CD4-positive, alpha-beta T cell (primary cell): ENCODE data around the gene GPR17. TPM values are rescaled to one million over a fixed set of nuclear protein-coding genes. Genes with fewer than 3 reads are reported as not detected.
A peak's percentile ranks its signal among the peaks of the same experiment; 100 is the strongest.

ENCODE experiments used
- ATAC-seq: fragments of 200-7000 bp; cut with Tn5 transposase; one replicate; pipeline ENCODE4 v1.10.0; 2022; ENCODE audit warnings: mild to moderate bottlenecking; ENCODE audit not compliant: poor library complexity
- CTCF ChIA-PET: fragments of 350-600 bp; sonication (Branson Sonifier 250); formaldehyde crosslinking; loops from one replicate; lab custom pipeline; 2021; ENCODE audit warnings: antibody characterized with exemption, inconsistent platforms; lab: Charles Lee
- POLR2A ChIA-PET: fragments of 350-600 bp; sonication (Branson Sonifier 250); formaldehyde crosslinking; loops from one replicate; lab custom pipeline; 2021; ENCODE audit warnings: antibody characterized with exemption, inconsistent platforms; lab: Charles Lee
- DNase-seq, 14 experiments: peaks; one replicate each; pipeline ENCODE4 v3.0.0-alpha.2; 2013 to 2020; ENCODE audit warnings: mixed read lengths in 2 of 14
- H3K27ac ChIP-seq, 2 donors: one replicate each; pipeline versions ENCODE4 v1.5.1 to v1.7.0; 2013; ENCODE audit warnings: low read length in 2 of 2, low read depth in 1 of 2, mild to moderate bottlenecking in 1 of 2
- H3K27me3 ChIP-seq, 2 experiments: 1 replicate in 1 of 2; 2 replicates in 1 of 2; pipeline versions ENCODE4 v1.6.1 to v1.7.0; 2013; ENCODE audit warnings: low read length in 2 of 2, control low read depth in 1 of 2, mild to moderate bottlenecking in 1 of 2, moderate library complexity in 1 of 2; ENCODE audit not compliant: insufficient read depth in 2 of 2, control insufficient read depth in 1 of 2
- H3K36me3 ChIP-seq: one replicate; pipeline ENCODE4 v1.6.1; 2013; ENCODE audit warnings: low read length, control low read depth; ENCODE audit not compliant: insufficient read depth
- H3K4me1 ChIP-seq: one replicate; pipeline ENCODE4 v1.6.1; 2013; ENCODE audit warnings: low read length, control low read depth; ENCODE audit not compliant: insufficient read depth
- H3K4me3 ChIP-seq: one replicate; pipeline ENCODE4 v1.5.1; 2013; ENCODE audit warnings: mild to moderate bottlenecking, low read length, moderate library complexity
- H3K9me3 ChIP-seq, 2 experiments: 1 replicate in 1 of 2; 2 replicates in 1 of 2; pipeline versions ENCODE4 v1.6.1 to v1.7.0; 2013; ENCODE audit warnings: low read length in 2 of 2, mild to moderate bottlenecking in 2 of 2, control low read depth in 1 of 2, moderate library complexity in 1 of 2; ENCODE audit not compliant: control insufficient read depth in 1 of 2, insufficient read depth in 1 of 2
- H3K27ac Mint-ChIP-seq: one replicate; pipeline ENCODE4 v1.8.0; 2020; ENCODE audit warnings: mixed read lengths
- H3K27me3 Mint-ChIP-seq: one replicate; pipeline ENCODE4 v1.8.0; 2021; ENCODE audit warnings: mixed read lengths
- H3K36me3 Mint-ChIP-seq: one replicate; pipeline ENCODE4 v1.8.0; 2021; ENCODE audit warnings: low read depth, mixed read lengths
- H3K4me1 Mint-ChIP-seq: one replicate; pipeline ENCODE4 v1.8.0; 2021; ENCODE audit warnings: low read depth, mixed read lengths
- H3K4me3 Mint-ChIP-seq: one replicate; pipeline ENCODE4 v1.8.0; 2020; ENCODE audit warnings: mild to moderate bottlenecking, mixed read lengths
- H3K9me3 Mint-ChIP-seq: one replicate; pipeline ENCODE4 v1.8.0; 2020; ENCODE audit warnings: mixed read lengths
- intact Hi-C, 2 experiments: fragments of 100-400 bp; cut with DNase I in 1 of 2; cut with micrococcal nuclease in 1 of 2; formaldehyde crosslinking; loops; one replicate each; pipeline versions ENCODE4 v1.15.1 to v1.9.0; 2023 to 2025; cut with DNase I, micrococcal nuclease
- total RNA-seq, 174 experiments: library from RNA in 2 of 174; stranded (reverse) in 2 of 174; gene quantifications; one replicate each; pipeline ENCODE4 v1.2.3 and lab custom pipeline; 2021 to 2026
- TF ChIP-seq, protein P1 (sequence below): fragments of 200-600 bp; IDR thresholded peaks from one replicate; pipeline ENCODE4 v1.8.0; 2022; ENCODE audit warnings: antibody characterized with exemption, mild to moderate bottlenecking

GPR17 gene
- total RNA-seq, 2 experiments from 2014 or later = not detected

DNA sequence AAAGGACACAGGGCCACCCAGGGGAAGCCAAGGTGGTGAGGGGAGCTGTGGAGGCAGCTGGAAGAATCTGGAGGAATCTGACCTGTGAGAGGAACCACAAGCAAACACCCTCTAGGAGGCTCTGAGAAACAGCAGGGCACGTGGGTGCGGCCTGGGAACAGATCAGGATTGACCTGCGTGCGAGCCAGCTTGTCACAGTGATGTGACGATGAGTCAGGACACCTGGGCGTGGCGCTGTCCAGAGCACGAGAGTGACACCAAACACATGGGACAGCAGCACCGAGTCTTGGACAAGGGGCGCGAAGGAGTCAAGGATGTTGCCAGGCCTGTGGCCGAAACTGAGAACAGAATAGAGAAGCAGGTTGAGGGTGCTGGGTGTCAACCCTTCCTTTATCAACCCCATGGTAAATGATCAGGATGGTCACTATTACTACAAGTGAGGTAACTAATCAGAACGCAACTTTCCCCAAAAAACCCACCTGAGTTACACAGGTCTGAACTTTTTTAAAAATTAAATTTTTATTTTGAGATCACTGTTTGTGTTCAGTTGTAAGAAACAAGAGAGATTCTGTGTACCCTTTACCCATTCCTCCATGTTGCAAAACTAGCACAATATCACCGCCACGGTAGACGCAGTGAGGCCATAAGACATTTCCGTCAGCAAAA is 54.7 kb downstream of the GPR17 start:
- peak overlapping the region; percentile 83 for H3K4me3 ChIP-seq
- no peaks in the 10 kb centered on the region for H3K27me3 Mint-ChIP-seq
- DNase-seq = peak in 5 of 14 experiments; percentile 6 to 83 (median 43)
- peak overlapping the region; percentile 99 for H3K27ac Mint-ChIP-seq
- peaks cover 34% of the 10 kb centered on the region for H3K4me1 ChIP-seq
- CTCF ChIA-PET = no interaction called here
- intact Hi-C loops = loop anchor here (2.0 to 5.0 kb wide), 8 partner anchors 58 to 392 kb away; partner anchors contain the start of genes IWS1 (in 2 of the 2), WDR33 (in 2 of the 2), POLR2D (in 1 of the 2) and SAP130 (in 1 of the 2)
- peaks cover 31% of the 10 kb centered on the region for H3K36me3 Mint-ChIP-seq
- POLR2A ChIA-PET = interaction anchor here (0.7 to 2.5 kb wide), 22 partner anchors 10 to 407 kb away, joined by 3 to 31 read pairs (median 7); partner anchors contain the start of genes ERCC3, IWS1, LIMS2 and POLR2D
- peak overlapping the region; percentile 97 for H3K4me3 Mint-ChIP-seq
- peaks cover 6% of the 10 kb centered on the region for H3K36me3 ChIP-seq
- no peaks in the 10 kb centered on the region for H3K27me3 ChIP-seq
- H3K4me1 Mint-ChIP-seq = peaks cover 50% of the 10 kb centered on the region
- H3K9me3 Mint-ChIP-seq = no peaks in the 10 kb centered on the region
- TF ChIP-seq, protein P1, sequence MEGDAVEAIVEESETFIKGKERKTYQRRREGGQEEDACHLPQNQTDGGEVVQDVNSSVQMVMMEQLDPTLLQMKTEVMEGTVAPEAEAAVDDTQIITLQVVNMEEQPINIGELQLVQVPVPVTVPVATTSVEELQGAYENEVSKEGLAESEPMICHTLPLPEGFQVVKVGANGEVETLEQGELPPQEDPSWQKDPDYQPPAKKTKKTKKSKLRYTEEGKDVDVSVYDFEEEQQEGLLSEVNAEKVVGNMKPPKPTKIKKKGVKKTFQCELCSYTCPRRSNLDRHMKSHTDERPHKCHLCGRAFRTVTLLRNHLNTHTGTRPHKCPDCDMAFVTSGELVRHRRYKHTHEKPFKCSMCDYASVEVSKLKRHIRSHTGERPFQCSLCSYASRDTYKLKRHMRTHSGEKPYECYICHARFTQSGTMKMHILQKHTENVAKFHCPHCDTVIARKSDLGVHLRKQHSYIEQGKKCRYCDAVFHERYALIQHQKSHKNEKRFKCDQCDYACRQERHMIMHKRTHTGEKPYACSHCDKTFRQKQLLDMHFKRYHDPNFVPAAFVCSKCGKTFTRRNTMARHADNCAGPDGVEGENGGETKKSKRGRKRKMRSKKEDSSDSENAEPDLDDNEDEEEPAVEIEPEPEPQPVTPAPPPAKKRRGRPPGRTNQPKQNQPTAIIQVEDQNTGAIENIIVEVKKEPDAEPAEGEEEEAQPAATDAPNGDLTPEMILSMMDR = no peak
- H3K27ac ChIP-seq = peak overlapping the region; percentile 82 to 94
- no peaks in the 10 kb centered on the region for H3K9me3 ChIP-seq
- ATAC-seq = peak; percentile 0

DNA sequence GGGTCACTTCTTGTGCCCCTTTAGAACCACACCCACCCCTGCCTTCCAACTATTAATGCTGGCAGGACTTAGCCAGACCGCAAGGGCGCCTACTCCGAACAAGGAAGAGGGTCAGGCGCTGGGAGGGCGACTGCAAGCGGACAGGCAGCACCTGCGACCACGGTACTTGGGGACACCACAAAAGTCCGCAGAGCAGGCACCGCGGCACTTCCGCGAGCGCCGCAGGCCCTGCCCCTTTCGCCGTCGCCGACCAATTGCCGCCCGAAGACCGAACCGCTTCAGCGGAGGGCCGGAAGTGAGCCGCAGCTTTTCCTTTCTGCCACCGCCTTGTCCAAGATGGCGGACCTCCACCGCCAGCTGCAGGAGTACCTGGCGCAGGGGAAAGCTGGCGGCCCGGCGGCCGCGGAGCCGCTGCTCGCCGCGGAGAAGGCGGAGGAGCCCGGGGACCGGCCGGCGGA is 55.3 kb downstream of the GPR17 start, which contains the start of gene SFT2D3:
Gene SFT2D3 (plus strand): TSS at position 305 of the 458 bp plus-strand sequence. CDS start 32 bp downstream, at position 337.
- H3K27ac ChIP-seq = peak within 1 kb of the TSS; percentile 82 to 94
- TF ChIP-seq, protein P1 = no peak
- Mint-ChIP-seq H3K4me1 (peaks cover 50% of the 10 kb centered on the region), H3K27ac (peak within 1 kb of the TSS; percentile 99), H3K36me3 (peaks cover 33% of the 10 kb centered on the region), H3K4me3 (peak within 1 kb of the TSS; percentile 97), H3K9me3 (no peaks in the 10 kb centered on the region), H3K27me3 (no peaks in the 10 kb centered on the region)
- peaks cover 12% of the 10 kb centered on the region for H3K36me3 ChIP-seq
- no peaks in the 10 kb centered on the region for H3K27me3 ChIP-seq
- POLR2A ChIA-PET = interaction anchor here (0.7 to 2.5 kb wide), 27 partner anchors 9 to 620 kb away, joined by 3 to 31 read pairs (median 5); partner anchors contain the start of genes ERCC3, IWS1, LIMS2 and POLR2D
- intact Hi-C loops = loop anchor here (2.0 to 5.0 kb wide), 8 partner anchors 59 to 391 kb away; partner anchors contain the start of genes IWS1 (in 2 of the 2), WDR33 (in 2 of the 2), POLR2D (in 1 of the 2) and SAP130 (in 1 of the 2)
- peak within 1 kb of the TSS; percentile 83 for H3K4me3 ChIP-seq
- no peaks in the 10 kb centered on the region for H3K9me3 ChIP-seq
- peaks cover 36% of the 10 kb centered on the region for H3K4me1 ChIP-seq
- CTCF ChIA-PET = interaction anchor here (1.0 kb wide), 1 partner anchor 390 kb away, joined by 3 read pairs; the partner anchor contains the start of gene UGGT1
- peak; percentile 82 to 96 (median 88) for DNase-seq
- peak; percentile 73 for ATAC-seq

DNA sequence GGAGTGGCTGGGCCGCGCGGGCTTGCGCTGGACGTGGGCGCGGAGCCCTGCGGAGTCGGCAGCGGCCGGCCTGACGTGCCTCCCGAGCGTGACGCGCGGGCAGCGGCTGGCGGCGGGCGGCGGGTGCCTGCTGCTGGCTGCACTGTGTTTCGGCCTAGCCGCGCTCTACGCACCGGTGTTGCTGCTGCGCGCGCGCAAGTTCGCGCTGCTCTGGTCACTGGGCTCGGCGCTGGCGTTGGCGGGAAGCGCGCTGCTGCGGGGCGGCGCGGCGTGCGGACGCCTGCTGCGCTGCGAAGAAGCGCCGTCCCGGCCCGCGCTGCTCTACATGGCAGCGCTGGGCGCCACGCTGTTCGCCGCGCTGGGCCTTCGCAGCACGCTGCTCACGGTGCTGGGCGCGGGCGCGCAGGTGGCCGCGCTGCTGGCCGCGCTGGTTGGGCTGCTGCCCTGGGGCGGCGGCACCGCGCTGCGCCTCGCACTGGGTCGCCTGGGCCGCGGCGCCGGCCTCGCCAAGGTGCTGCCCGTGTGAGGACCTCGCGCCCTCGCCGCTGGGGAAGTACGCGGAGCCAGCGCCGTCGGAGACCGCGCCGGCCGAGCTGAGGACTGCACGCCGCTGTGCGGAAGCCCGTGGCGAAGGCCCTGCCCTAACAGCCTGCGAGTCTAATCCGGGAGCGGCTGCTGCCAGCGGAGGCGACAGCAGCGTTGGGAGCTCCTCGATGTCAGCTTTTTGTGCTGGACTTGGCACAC is 55.9 kb downstream of the GPR17 start:
- H3K4me3 Mint-ChIP-seq = peak overlapping the region; percentile 97
- ATAC-seq (peak; percentile 78), DNase-seq (peak; percentile 65 to 94 (median 77))
- Histone ChIP-seq H3K36me3 (peaks cover 18% of the 10 kb centered on the region), H3K9me3 (no peaks in the 10 kb centered on the region), H3K27me3 (no peaks in the 10 kb centered on the region), H3K27ac (peak overlapping the region; percentile 82 to 86), H3K4me3 (peak overlapping the region; percentile 83), H3K4me1 (peaks cover 36% of the 10 kb centered on the region)
- TF ChIP-seq, protein P1 = no peak
- H3K4me1 Mint-ChIP-seq = peaks cover 50% of the 10 kb centered on the region
- CTCF ChIA-PET = interaction anchor here (0.7 to 1.2 kb wide), 5 partner anchors 13 to 389 kb away, joined by 3 to 4 read pairs (median 3); partner anchors contain the start of gene UGGT1
- peak overlapping the region; percentile 99 for H3K27ac Mint-ChIP-seq
- POLR2A ChIA-PET = interaction anchor here (0.6 to 2.5 kb wide), 39 partner anchors 9 to 620 kb away, joined by 3 to 31 read pairs (median 4); partner anchors contain the start of genes AMMECR1L, ERCC3, IWS1 and LIMS2
- H3K9me3 Mint-ChIP-seq = no peaks in the 10 kb centered on the region
- H3K27me3 Mint-ChIP-seq = no peaks in the 10 kb centered on the region
- intact Hi-C loops = loop anchor here (2.0 to 5.0 kb wide), 9 partner anchors 60 to 390 kb away; partner anchors contain the start of genes IWS1 (in 2 of the 2), WDR33 (in 2 of the 2), POLR2D (in 1 of the 2) and SAP130 (in 1 of the 2)
- peaks cover 38% of the 10 kb centered on the region for H3K36me3 Mint-ChIP-seq
